Endodermal cell (in vitro differentiated cells): Measurements from ENCODE around the gene DRAXIN. TPM values are rescaled to one million over a fixed set of nuclear protein-coding genes. Genes with fewer than 3 reads are reported as not detected.

ENCODE experiments used
- DNase-seq: peaks from one replicate; pipeline ENCODE4 v3.0.0-alpha.2; 2017
- H3K27ac ChIP-seq: 2 replicates; pipeline ENCODE4 v1.5.1; 2013; ENCODE audit warnings: mild to moderate bottlenecking, low read depth, low read length, moderate library complexity
- H3K27me3 ChIP-seq: 2 replicates; pipeline ENCODE4 v1.6.1; 2013; ENCODE audit warnings: mild to moderate bottlenecking, low read length, moderate library complexity; ENCODE audit not compliant: insufficient read depth, control insufficient read depth, poor library complexity, severe bottlenecking
- H3K36me3 ChIP-seq: 2 replicates; pipeline ENCODE4 v1.7.0; 2013; ENCODE audit warnings: mild to moderate bottlenecking, low read length, moderate library complexity; ENCODE audit not compliant: control insufficient read depth, insufficient read depth
- H3K4me1 ChIP-seq: one replicate; pipeline ENCODE4 v1.7.0; 2013; ENCODE audit warnings: low read length; ENCODE audit not compliant: control insufficient read depth, insufficient read depth
- H3K4me3 ChIP-seq: 2 replicates; pipeline ENCODE4 v1.5.1; 2013; ENCODE audit warnings: mild to moderate bottlenecking, low read length, moderate library complexity
- H3K9ac ChIP-seq: 2 replicates; pipeline ENCODE4 v1.6.1; 2013; ENCODE audit warnings: mild to moderate bottlenecking, low read length, moderate library complexity; ENCODE audit not compliant: poor library complexity, severe bottlenecking; ENCODE audit errors: extremely low read depth
- H3K9me3 ChIP-seq: 2 replicates; pipeline ENCODE4 v1.6.1; 2013; ENCODE audit warnings: mild to moderate bottlenecking, low read length, moderate library complexity; ENCODE audit not compliant: control insufficient read depth
- H3K27ac Mint-ChIP-seq: 2 replicates; pipeline ENCODE4 v1.8.0; 2020; ENCODE audit warnings: mixed read lengths
- H3K27me3 Mint-ChIP-seq: 2 replicates; pipeline ENCODE4 v1.8.0; 2021; ENCODE audit warnings: mild to moderate bottlenecking, mixed read lengths; ENCODE audit not compliant: insufficient read depth
- H3K36me3 Mint-ChIP-seq: 2 replicates; pipeline ENCODE4 v1.8.0; 2020; ENCODE audit warnings: low read depth, mixed read lengths
- H3K4me1 Mint-ChIP-seq: 2 replicates; pipeline ENCODE4 v1.8.0; 2020; ENCODE audit warnings: mixed read lengths
- H3K4me3 Mint-ChIP-seq: 2 replicates; pipeline ENCODE4 v1.8.0; 2020; ENCODE audit warnings: mild to moderate bottlenecking, moderate library complexity, mixed read lengths
- H3K9me3 Mint-ChIP-seq: 2 replicates; pipeline ENCODE4 v1.8.0; 2020; ENCODE audit warnings: mild to moderate bottlenecking, mixed read lengths
- WGBS, 2 experiments: methylation state at CpG; one replicate each; pipeline versions ENCODE4 v1.1.5 to v1.1.7; 2013; ENCODE audit warnings: missing lambda C conversion rate in 2 of 2, mixed read lengths in 1 of 2; ENCODE audit not compliant: insufficient coverage in 1 of 2, insufficient read length in 1 of 2; 5-methylcytosine and 5-hydroxymethylcytosine counted together
- total RNA-seq, 2 donors: library from RNA; stranded (reverse); fragmentation: NEBNext Ultra II Directional in 1 of 2; extraction: Animal tissue kit (Norgen Biotek cat#: 25700) in 1 of 2; gene quantifications; 2 replicates in 1 of 2; 3 replicates in 1 of 2; pipeline ENCODE4 v1.2.1, GENCODE V29; 2021
- TF ChIP-seq, protein P1 (sequence below): fragments of 200-600 bp; sonication (generic); conservative IDR thresholded peaks from 2 replicates; pipeline ENCODE4 v1.5.0; 2021; ENCODE audit warnings: antibody characterized with exemption, mild to moderate bottlenecking

Gene DRAXIN
- total RNA-seq, 2 donors from 2014 or later, result 5.4 to 6.0 TPM

DNA sequence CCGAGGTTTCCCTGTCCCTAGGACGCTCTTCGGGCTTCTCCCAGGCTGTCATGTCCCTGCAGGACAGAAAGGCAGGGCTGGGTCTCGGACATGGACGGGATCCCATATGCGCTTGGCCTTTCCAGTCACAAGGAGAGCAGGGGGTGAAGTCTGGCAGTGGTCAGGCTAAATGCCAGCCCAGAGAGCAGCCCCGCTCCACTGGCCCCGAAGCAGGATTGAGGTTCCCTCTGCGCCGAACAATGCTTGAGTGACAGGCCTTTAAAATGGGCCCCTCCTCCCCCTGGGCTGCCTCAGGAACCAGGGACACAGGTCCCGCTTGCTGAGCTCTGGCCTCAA lies 12.7 kb downstream of the DRAXIN start:
- Mint-ChIP-seq H3K4me3 (no peak overlapping the region), H3K27ac (peak overlapping the region; percentile 48), H3K9me3 (no peaks in the 10 kb centered on the region), H3K36me3 (no peaks in the 10 kb centered on the region), H3K27me3 (no peaks in the 10 kb centered on the region), H3K4me1 (peaks cover 40% of the 10 kb centered on the region)
- Histone ChIP-seq H3K9me3 (no peaks in the 10 kb centered on the region), H3K4me3 (no peak overlapping the region), H3K27ac (peak overlapping the region; percentile 76), H3K4me1 (peaks cover 8% of the 10 kb centered on the region), H3K27me3 (no peaks in the 10 kb centered on the region), H3K36me3 (no peaks in the 10 kb centered on the region), H3K9ac (no peak overlapping the region)
- 63 to 71% methylated on average over 8 to 11 of the region's 11 CpGs for WGBS, 2 experiments
- TF ChIP-seq, protein P1, sequence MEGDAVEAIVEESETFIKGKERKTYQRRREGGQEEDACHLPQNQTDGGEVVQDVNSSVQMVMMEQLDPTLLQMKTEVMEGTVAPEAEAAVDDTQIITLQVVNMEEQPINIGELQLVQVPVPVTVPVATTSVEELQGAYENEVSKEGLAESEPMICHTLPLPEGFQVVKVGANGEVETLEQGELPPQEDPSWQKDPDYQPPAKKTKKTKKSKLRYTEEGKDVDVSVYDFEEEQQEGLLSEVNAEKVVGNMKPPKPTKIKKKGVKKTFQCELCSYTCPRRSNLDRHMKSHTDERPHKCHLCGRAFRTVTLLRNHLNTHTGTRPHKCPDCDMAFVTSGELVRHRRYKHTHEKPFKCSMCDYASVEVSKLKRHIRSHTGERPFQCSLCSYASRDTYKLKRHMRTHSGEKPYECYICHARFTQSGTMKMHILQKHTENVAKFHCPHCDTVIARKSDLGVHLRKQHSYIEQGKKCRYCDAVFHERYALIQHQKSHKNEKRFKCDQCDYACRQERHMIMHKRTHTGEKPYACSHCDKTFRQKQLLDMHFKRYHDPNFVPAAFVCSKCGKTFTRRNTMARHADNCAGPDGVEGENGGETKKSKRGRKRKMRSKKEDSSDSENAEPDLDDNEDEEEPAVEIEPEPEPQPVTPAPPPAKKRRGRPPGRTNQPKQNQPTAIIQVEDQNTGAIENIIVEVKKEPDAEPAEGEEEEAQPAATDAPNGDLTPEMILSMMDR, result no peak
- peak; percentile 68 for DNase-seq

GRCh38 chr1:11704691-11705475 lies 13.4 kb downstream of the DRAXIN start:
- WGBS, 2 experiments, result 75 to 79% methylated on average over 12 to 22 of the region's 22 CpGs
- Histone ChIP-seq H3K9ac (no peak overlapping the region), H3K27me3 (no peaks in the 10 kb centered on the region), H3K36me3 (no peaks in the 10 kb centered on the region), H3K27ac (peak overlapping the region; percentile 51), H3K4me1 (peaks cover 8% of the 10 kb centered on the region), H3K4me3 (no peak overlapping the region), H3K9me3 (no peaks in the 10 kb centered on the region)
- no peak for DNase-seq
- H3K9me3 Mint-ChIP-seq, result no peaks in the 10 kb centered on the region
- H3K36me3 Mint-ChIP-seq, result no peaks in the 10 kb centered on the region
- H3K27ac Mint-ChIP-seq, result no peak overlapping the region
- H3K4me3 Mint-ChIP-seq, result no peak overlapping the region
- no peaks in the 10 kb centered on the region for H3K27me3 Mint-ChIP-seq
- TF ChIP-seq, protein P1, result no peak
- H3K4me1 Mint-ChIP-seq, result peaks cover 40% of the 10 kb centered on the region

DNA sequence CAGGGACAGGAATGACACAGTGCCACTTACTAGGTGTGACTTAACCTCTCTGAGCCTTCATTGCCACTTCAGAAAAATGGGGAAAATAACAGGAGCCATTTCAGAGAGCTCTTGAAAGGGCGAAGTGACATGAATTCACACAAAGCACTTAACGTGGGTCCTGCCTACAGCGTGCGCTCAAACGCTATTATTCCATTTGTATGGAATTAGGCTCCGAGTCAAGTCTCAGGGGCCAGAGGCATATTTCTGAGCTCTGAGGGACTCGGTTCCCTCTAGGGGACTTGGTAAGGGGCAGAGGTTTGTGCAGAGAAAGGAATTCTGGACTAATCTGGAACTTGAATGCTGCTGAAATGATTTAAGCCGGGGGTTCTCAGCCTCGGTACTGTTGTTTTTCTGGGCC lies 14.1 kb downstream of the DRAXIN start:
- Histone ChIP-seq H3K4me3 (no peak overlapping the region), H3K9me3 (no peaks in the 10 kb centered on the region), H3K9ac (no peak overlapping the region), H3K4me1 (peaks cover 8% of the 10 kb centered on the region), H3K27me3 (no peaks in the 10 kb centered on the region), H3K27ac (peak overlapping the region; percentile 51), H3K36me3 (no peaks in the 10 kb centered on the region)
- Mint-ChIP-seq H3K4me1 (peaks cover 38% of the 10 kb centered on the region), H3K36me3 (no peaks in the 10 kb centered on the region), H3K27me3 (no peaks in the 10 kb centered on the region), H3K27ac (peak overlapping the region; percentile 45), H3K4me3 (no peak overlapping the region), H3K9me3 (no peaks in the 10 kb centered on the region)
- 85 to 89% methylated on average over 9 of the region's 9 CpGs for WGBS, 2 experiments
- TF ChIP-seq, protein P1, result no peak
- DNase-seq, result no peak
